Fibroblast of pulmonary artery (primary cell): ENCODE measurements around the gene ZNF91.

ENCODE experiments used
- DNase-seq: peaks from one replicate; pipeline ENCODE4 v3.0.0-alpha.2; 2010; ENCODE audit warnings: low read depth
- H3K4me3 ChIP-seq: replicated peaks from 2 replicates; pipeline ENCODE4 v1.5.1; 2011; ENCODE audit warnings: low read depth, mild to moderate bottlenecking, control low read depth, low read length, moderate library complexity
- CTCF ChIP-seq: IDR thresholded peaks from 2 replicates; pipeline ENCODE4 v1.5.1; 2011; ENCODE audit warnings: mild to moderate bottlenecking, control low read depth, low read length, inconsistent platforms; ENCODE audit errors: missing control alignments

The ZNF91 gene

GRCh38 chr19:23406721-23407120, 11.4 kb upstream of the ZNF91 start:
- TF ChIP-seq CTCF, result no peak
- DNase-seq, result no peak

GRCh38 chr19:23406091-23406490, 10.8 kb upstream of the ZNF91 start:
- no peak for DNase-seq
- no peak for TF ChIP-seq CTCF
- no peak overlapping the region for H3K4me3 ChIP-seq

More at GRCh38 chr19:23406721-23407120, 11.4 kb upstream of the ZNF91 start:
- H3K4me3 ChIP-seq, result no peak overlapping the region

GRCh38 chr19:23404676-23405075, 9.4 kb upstream of the ZNF91 start:
- TF ChIP-seq CTCF, result no peak
- no peak for DNase-seq
- no peak overlapping the region for H3K4me3 ChIP-seq

- DNase-seq, result no peak
- TF ChIP-seq CTCF, result no peak
- H3K4me3 ChIP-seq, result no peak overlapping the region
These were observed 8.5 kb upstream of the ZNF91 start for GRCh38 chr19:23403581-23404324.

- no peak overlapping the region for H3K4me3 ChIP-seq
- DNase-seq, result no peak
- TF ChIP-seq CTCF, result no peak
These were observed 7.8 kb upstream of the ZNF91 start for GRCh38 chr19:23403052-23403451.

- no peak overlapping the region for H3K4me3 ChIP-seq
- TF ChIP-seq CTCF, result no peak
- DNase-seq, result no peak
These were observed 7.1 kb upstream of the ZNF91 start for GRCh38 chr19:23402388-23402787.

DNA sequence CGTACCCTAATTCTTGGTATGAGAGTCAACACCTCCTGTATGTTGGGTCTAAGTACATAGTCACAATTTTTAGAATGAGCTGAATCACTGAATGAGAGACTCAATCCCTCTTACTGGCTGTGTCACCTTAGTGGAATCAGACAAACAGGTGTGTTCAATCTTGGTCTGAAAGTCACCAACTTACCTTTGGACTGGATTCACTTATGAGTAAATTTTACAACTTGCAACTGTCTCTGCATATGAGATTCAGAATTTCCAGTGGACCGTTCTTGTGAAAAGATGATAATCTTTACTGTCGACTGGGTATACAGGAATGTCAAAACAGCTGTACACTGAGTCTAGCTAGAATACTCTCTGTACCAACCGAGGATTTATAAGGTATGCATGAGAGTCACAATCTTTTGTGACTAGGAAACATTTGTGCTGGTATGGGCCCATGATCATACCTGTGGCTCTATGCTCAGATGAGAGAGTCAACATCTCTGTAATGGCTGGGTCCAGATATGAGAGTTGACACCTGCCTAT, 5.9 kb upstream of the ZNF91 start:
- no peak for TF ChIP-seq CTCF
- H3K4me3 ChIP-seq, result no peak overlapping the region
- no peak for DNase-seq
